GM18505 (cell line): ENCODE results near the gene FES.
"Not testable (repeated sequence)": the region's sequence is repeated elsewhere in the genome, so short reads cannot be mapped to it uniquely, and the experiment has no call there.

Experiments used
- ATAC-seq: cut with Tn5 transposase; IDR thresholded peaks from one replicate; pipeline ENCODE4 v1.9.1; 2021; ENCODE audit not compliant: unreplicated experiment
- POLR2A ChIP-seq: IDR thresholded peaks from 4 replicates; pipeline ENCODE4 v1.6.1; 2011; ENCODE audit warnings: borderline replicate concordance; ENCODE audit not compliant: insufficient read depth, insufficient read length; ENCODE audit errors: extremely low read depth

The FES gene

GRCh38 chr15:90866161-90866715 is 18.1 kb upstream of the FES start:
- ATAC-seq, result no peak
- no peak for TF ChIP-seq POLR2A

- TF ChIP-seq POLR2A, result no peak
- no peak for ATAC-seq
These were observed 17.5 kb upstream of the FES start for GRCh38 chr15:90866800-90867199.

GRCh38 chr15:90868261-90868689 is 16.0 kb upstream of the FES start, which contains the start of gene FURIN:
Gene FURIN (plus strand): TSS chr15:90868588. CDS start chr15:90875741, 7,153 bp downstream.
- ATAC-seq, result no peak
- TF ChIP-seq POLR2A, result no peak

GRCh38 chr15:90869140-90869541 is 15.2 kb upstream of the FES start:
- TF ChIP-seq POLR2A, result no peak
- ATAC-seq, result no peak

GRCh38 chr15:90869601-90870353 is 14.5 kb upstream of the FES start:
- no peak for ATAC-seq
- no peak for TF ChIP-seq POLR2A

- no peak for TF ChIP-seq POLR2A
- ATAC-seq, result no peak
These were observed 13.8 kb upstream of the FES start for GRCh38 chr15:90870354-90871138.

- ATAC-seq, result no peak
- no peak for TF ChIP-seq POLR2A
These were observed 13.1 kb upstream of the FES start for GRCh38 chr15:90871139-90871715.

- no peak for ATAC-seq
- TF ChIP-seq POLR2A, result no peak
These were observed 12.4 kb upstream of the FES start for GRCh38 chr15:90871716-90872485.

- peak; percentile 56 for TF ChIP-seq POLR2A
- no peak for ATAC-seq
These were observed 11.7 kb upstream of the FES start for GRCh38 chr15:90872486-90873184.

GRCh38 chr15:90873488-90873997 is 10.8 kb upstream of the FES start:
- TF ChIP-seq POLR2A, result no peak
- no peak for ATAC-seq

GRCh38 chr15:90873998-90874605 is 10.2 kb upstream of the FES start:
- TF ChIP-seq POLR2A, result no peak
- no peak for ATAC-seq

- not testable (repeated sequence) for ATAC-seq
These were observed 9.3 kb upstream of the FES start for GRCh38 chr15:90874986-90875385.
